ENCODE measurements around the gene C16orf78.

The C16orf78 gene

GRCh38 chr16:49431591-49432290, 58.1 kb downstream of the C16orf78 start:
- DNase-seq (ENCODE audit: low spot score), result no peak

- no peak for DNase-seq (ENCODE audit: low spot score)
Measured at GRCh38 chr16:49434733-49435132, 61.1 kb downstream of the C16orf78 start.

- DNase-seq (ENCODE audit: low spot score), result no peak
Measured at GRCh38 chr16:49436181-49436580, 62.6 kb downstream of the C16orf78 start.

GRCh38 chr16:49437344-49437743, 63.7 kb downstream of the C16orf78 start:
- no peak for DNase-seq (ENCODE audit: low spot score)

- DNase-seq (ENCODE audit: low spot score), result no peak
Measured at GRCh38 chr16:49439050-49439449, 65.4 kb downstream of the C16orf78 start.

- no peak for DNase-seq (ENCODE audit: low spot score)
Measured at GRCh38 chr16:49439676-49440075, 66.1 kb downstream of the C16orf78 start.

- no peak for DNase-seq (ENCODE audit: low spot score)
Measured at GRCh38 chr16:49440156-49441065, 66.8 kb downstream of the C16orf78 start.

GRCh38 chr16:49441366-49441780, 67.8 kb downstream of the C16orf78 start:
- no peak for DNase-seq (ENCODE audit: low spot score)

- no peak for DNase-seq (ENCODE audit: low spot score)
Measured at GRCh38 chr16:49442805-49443204, 69.2 kb downstream of the C16orf78 start.

GRCh38 chr16:49443576-49443975, 70.0 kb downstream of the C16orf78 start:
- no peak for DNase-seq (ENCODE audit: low spot score)

- no peak for DNase-seq (ENCODE audit: low spot score)
Measured at GRCh38 chr16:49446805-49447204, 73.2 kb downstream of the C16orf78 start.

Measured in globus pallidus (tissue), 1 donor.